ENCODE measurements around the gene CHPF. TPM values are rescaled to one million over a fixed set of nuclear protein-coding genes. Genes with fewer than 3 reads are reported as not detected.

The CHPF gene
- total RNA-seq, 1 donor from 2014 or later, result 47.5 TPM

DNA sequence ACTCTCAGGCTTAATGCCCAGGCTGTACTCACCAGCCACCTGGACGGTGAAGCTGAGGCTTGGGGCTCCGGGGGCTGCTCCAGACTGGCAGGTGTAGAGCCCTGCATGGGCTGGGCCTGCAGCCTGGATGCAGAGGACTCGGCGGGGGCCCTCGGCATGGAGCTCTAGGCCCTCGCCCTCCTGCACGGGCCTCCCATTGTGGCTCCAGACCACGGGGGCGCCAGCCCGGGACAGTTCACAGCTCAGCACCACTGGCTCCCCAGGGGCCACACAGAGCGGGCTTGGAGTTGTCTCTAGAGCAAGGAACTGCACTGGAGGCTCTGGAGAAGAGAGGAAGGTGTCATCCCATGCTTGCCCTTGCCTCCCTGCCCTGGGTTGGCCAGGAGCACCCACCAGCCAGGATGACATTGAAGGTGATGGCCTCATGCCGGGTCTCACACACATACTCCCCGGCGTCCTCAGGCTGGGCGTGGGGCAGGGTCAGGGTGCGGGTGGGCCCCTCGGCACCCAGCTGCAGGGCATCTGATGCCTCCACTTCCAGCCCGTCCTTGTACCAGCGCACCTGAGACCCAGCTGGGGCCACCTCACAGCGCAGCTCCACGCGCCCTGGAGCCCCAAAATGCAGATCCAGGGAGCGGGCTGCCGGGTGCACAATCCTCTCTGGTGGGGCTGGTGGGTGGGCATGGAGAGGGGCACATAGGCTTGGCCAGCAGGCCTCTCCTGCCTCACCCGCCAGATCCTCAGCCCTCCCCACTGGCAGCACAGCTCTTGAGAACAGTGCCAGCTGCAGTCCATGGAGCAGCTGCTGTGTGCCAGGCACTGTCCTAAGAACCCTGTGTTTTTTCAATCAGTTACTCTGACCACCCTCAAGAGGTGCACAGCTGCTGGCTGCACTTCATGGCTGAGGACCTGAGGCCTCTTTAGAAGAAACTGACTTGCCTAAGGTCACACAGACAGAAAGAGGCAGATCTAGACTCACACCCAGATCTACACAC, 14.5 kb upstream of the CHPF start:
- H3K27me3 Mint-ChIP-seq, result peaks cover 2% of the 10 kb centered on the region
- no peak for DNase-seq (ENCODE audit: extremely low spot score, unreplicated experiment)
- H3K9me3 Mint-ChIP-seq, result no peaks in the 10 kb centered on the region
- no peak overlapping the region for H3K27ac Mint-ChIP-seq
- peaks cover 5% of the 10 kb centered on the region for H3K4me1 Mint-ChIP-seq (ENCODE audit: unreplicated experiment)
- TF ChIP-seq, protein P1, sequence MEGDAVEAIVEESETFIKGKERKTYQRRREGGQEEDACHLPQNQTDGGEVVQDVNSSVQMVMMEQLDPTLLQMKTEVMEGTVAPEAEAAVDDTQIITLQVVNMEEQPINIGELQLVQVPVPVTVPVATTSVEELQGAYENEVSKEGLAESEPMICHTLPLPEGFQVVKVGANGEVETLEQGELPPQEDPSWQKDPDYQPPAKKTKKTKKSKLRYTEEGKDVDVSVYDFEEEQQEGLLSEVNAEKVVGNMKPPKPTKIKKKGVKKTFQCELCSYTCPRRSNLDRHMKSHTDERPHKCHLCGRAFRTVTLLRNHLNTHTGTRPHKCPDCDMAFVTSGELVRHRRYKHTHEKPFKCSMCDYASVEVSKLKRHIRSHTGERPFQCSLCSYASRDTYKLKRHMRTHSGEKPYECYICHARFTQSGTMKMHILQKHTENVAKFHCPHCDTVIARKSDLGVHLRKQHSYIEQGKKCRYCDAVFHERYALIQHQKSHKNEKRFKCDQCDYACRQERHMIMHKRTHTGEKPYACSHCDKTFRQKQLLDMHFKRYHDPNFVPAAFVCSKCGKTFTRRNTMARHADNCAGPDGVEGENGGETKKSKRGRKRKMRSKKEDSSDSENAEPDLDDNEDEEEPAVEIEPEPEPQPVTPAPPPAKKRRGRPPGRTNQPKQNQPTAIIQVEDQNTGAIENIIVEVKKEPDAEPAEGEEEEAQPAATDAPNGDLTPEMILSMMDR (conservative IDR thresholded peaks at IDR 0.05), result no peak
- peaks cover 7% of the 10 kb centered on the region for H3K36me3 Mint-ChIP-seq
- H3K4me3 Mint-ChIP-seq, result no peak overlapping the region

DNA sequence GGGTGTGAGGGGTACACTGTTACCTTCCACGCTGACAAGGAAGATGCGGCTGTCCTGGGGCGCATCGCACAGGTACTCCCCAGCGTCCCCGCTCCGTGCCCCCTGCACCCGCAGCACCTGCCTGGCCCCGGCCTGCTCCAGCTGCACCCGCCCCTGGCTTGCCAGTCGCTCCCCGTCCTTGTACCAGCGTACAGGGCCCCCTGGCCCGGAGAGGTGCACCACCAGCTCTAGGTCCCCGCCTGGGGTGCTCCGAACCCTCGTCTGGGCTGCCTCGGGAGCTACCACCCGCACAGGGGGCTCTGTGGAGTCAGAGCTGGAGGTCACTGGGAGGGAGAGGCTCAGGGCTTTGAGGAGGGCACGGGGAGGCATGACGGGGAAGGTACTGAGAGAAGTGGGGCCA, 13.7 kb upstream of the CHPF start:
- DNase-seq (ENCODE audit: extremely low spot score, unreplicated experiment), result no peak
- peaks cover 7% of the 10 kb centered on the region for H3K36me3 Mint-ChIP-seq
- no peak overlapping the region for H3K4me3 Mint-ChIP-seq
- peaks cover 5% of the 10 kb centered on the region for H3K4me1 Mint-ChIP-seq (ENCODE audit: unreplicated experiment)
- no peak overlapping the region for H3K27ac Mint-ChIP-seq
- peaks cover 2% of the 10 kb centered on the region for H3K27me3 Mint-ChIP-seq
- H3K9me3 Mint-ChIP-seq, result no peaks in the 10 kb centered on the region
- TF ChIP-seq, protein P1 (conservative IDR thresholded peaks at IDR 0.05), result no peak

GRCh38 chr2:219556413-219556812, 12.8 kb upstream of the CHPF start:
- no peak overlapping the region for H3K4me3 Mint-ChIP-seq
- no peak overlapping the region for H3K27ac Mint-ChIP-seq
- H3K27me3 Mint-ChIP-seq, result peaks cover 2% of the 10 kb centered on the region
- H3K36me3 Mint-ChIP-seq, result peaks cover 7% of the 10 kb centered on the region
- H3K4me1 Mint-ChIP-seq (ENCODE audit: unreplicated experiment), result peaks cover 1% of the 10 kb centered on the region
- no peaks in the 10 kb centered on the region for H3K9me3 Mint-ChIP-seq
- TF ChIP-seq, protein P1 (conservative IDR thresholded peaks at IDR 0.05), result no peak
- no peak for DNase-seq (ENCODE audit: extremely low spot score, unreplicated experiment)

GRCh38 chr2:219555956-219556355, 12.3 kb upstream of the CHPF start:
- H3K9me3 Mint-ChIP-seq, result no peaks in the 10 kb centered on the region
- H3K4me3 Mint-ChIP-seq, result no peak overlapping the region
- no peak for DNase-seq (ENCODE audit: extremely low spot score, unreplicated experiment)
- H3K36me3 Mint-ChIP-seq, result peaks cover 7% of the 10 kb centered on the region
- TF ChIP-seq, protein P1 (conservative IDR thresholded peaks at IDR 0.05), result no peak
- H3K27me3 Mint-ChIP-seq, result peaks cover 4% of the 10 kb centered on the region
- no peaks in the 10 kb centered on the region for H3K4me1 Mint-ChIP-seq (ENCODE audit: unreplicated experiment)
- no peak overlapping the region for H3K27ac Mint-ChIP-seq

GRCh38 chr2:219554350-219554749, 10.7 kb upstream of the CHPF start:
- Mint-ChIP-seq H3K27ac (no peak overlapping the region), H3K4me3 (peak overlapping the region; percentile 52), H3K27me3 (peaks cover 7% of the 10 kb centered on the region), H3K4me1 (ENCODE audit: unreplicated experiment) (no peaks in the 10 kb centered on the region), H3K9me3 (no peaks in the 10 kb centered on the region), H3K36me3 (peaks cover 2% of the 10 kb centered on the region)
- DNase-seq (ENCODE audit: extremely low spot score, unreplicated experiment), result no peak
- TF ChIP-seq, protein P1 (conservative IDR thresholded peaks at IDR 0.05), result no peak
